Stimulated activated CD4-positive, alpha-beta T cell treated with anti-CD3 and anti-CD28 coated beads, Interleukin-2, amount 100 ng/mL, for 48 hours (primary cell): ENCODE results near the gene CDH4.

ENCODE experiments used
- DNase-seq, 2 donors: peaks; one replicate each; pipeline ENCODE4 v3.0.0-alpha.2; 2020

The CDH4 gene

GRCh38 chr20:61665528-61666470 is 413.7 kb downstream of the CDH4 start:
- DNase-seq = no peak

GRCh38 chr20:61666471-61666832 is 414.4 kb downstream of the CDH4 start:
- no peak for DNase-seq

GRCh38 chr20:61667056-61667792 is 415.2 kb downstream of the CDH4 start:
- no peak for DNase-seq

GRCh38 chr20:61668065-61668650 is 416.1 kb downstream of the CDH4 start:
- DNase-seq = no peak

- DNase-seq = no peak
Measured at GRCh38 chr20:61668771-61669503, 416.9 kb downstream of the CDH4 start.

- no peak for DNase-seq
Measured at GRCh38 chr20:61670274-61670673, 418.2 kb downstream of the CDH4 start.

- no peak for DNase-seq
Measured at GRCh38 chr20:61671559-61671958, 419.5 kb downstream of the CDH4 start.

- no peak for DNase-seq
Measured at GRCh38 chr20:61673152-61673847, 421.2 kb downstream of the CDH4 start.

GRCh38 chr20:61674121-61674520 is 422.1 kb downstream of the CDH4 start:
- DNase-seq = no peak

GRCh38 chr20:61674688-61675087 is 422.6 kb downstream of the CDH4 start:
- no peak for DNase-seq

GRCh38 chr20:61677928-61678327 is 425.9 kb downstream of the CDH4 start:
- DNase-seq = no peak

GRCh38 chr20:61678437-61678836 is 426.4 kb downstream of the CDH4 start:
- DNase-seq = no peak

- no peak for DNase-seq
Measured at GRCh38 chr20:61679473-61679872, 427.4 kb downstream of the CDH4 start.

GRCh38 chr20:61680096-61680495 is 428.0 kb downstream of the CDH4 start:
- DNase-seq = no peak

- no peak for DNase-seq
Measured at GRCh38 chr20:61682114-61682995, 430.3 kb downstream of the CDH4 start.

- no peak for DNase-seq
Measured at GRCh38 chr20:61682996-61683681, 431.1 kb downstream of the CDH4 start.

- no peak for DNase-seq
Measured at GRCh38 chr20:61683721-61684120, 431.7 kb downstream of the CDH4 start.

- DNase-seq = no peak
Measured at GRCh38 chr20:61684136-61684535, 432.1 kb downstream of the CDH4 start.

- no peak for DNase-seq
Measured at GRCh38 chr20:61684583-61685235, 432.6 kb downstream of the CDH4 start.

GRCh38 chr20:61685462-61685861 is 433.4 kb downstream of the CDH4 start:
- no peak for DNase-seq
